Body of pancreas (tissue), 4 donors: Measurements from ENCODE around the gene RECK.

Experiments used
- POLR2A ChIP-seq, 3 donors: fragments of 450-650 bp; IDR thresholded peaks; one replicate each; pipeline ENCODE4 v1.6.1; 2016; ENCODE audit warnings: antibody characterized with exemption in 3 of 3, mild to moderate bottlenecking in 2 of 3
- TF ChIP-seq, protein P1 (sequence below), 7 experiments: fragments of 450-650 bp in 4 of 7; fragments of 200-600 bp in 3 of 7; sonication (generic) in 3 of 7; IDR thresholded peaks; one replicate each; pipeline ENCODE4 v1.5.1; 2016 to 2019; ENCODE audit warnings: antibody characterized with exemption in 7 of 7

DNA sequence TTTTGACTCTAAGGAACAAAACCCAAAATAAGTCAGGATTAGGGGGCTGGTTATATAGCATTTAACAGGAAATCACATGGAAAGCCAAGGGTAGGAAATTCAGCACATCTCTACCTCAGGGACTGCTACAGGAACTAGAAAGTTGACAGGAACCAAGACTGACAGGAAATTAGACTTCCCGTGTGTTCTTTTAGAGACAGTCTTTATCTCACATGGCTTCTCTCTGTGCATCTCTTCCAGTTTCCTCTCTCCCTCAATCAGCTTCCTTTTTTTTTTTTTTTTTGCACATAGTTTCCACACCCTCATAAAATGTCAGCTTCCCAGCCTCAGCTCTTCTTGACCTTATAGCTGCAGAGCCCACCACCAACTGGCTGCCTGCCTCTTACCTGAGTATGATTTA is 4.8 kb downstream of the RECK start:
- TF ChIP-seq POLR2A (IDR thresholded peaks at IDR 0.05): no peak
- TF ChIP-seq, protein P1, sequence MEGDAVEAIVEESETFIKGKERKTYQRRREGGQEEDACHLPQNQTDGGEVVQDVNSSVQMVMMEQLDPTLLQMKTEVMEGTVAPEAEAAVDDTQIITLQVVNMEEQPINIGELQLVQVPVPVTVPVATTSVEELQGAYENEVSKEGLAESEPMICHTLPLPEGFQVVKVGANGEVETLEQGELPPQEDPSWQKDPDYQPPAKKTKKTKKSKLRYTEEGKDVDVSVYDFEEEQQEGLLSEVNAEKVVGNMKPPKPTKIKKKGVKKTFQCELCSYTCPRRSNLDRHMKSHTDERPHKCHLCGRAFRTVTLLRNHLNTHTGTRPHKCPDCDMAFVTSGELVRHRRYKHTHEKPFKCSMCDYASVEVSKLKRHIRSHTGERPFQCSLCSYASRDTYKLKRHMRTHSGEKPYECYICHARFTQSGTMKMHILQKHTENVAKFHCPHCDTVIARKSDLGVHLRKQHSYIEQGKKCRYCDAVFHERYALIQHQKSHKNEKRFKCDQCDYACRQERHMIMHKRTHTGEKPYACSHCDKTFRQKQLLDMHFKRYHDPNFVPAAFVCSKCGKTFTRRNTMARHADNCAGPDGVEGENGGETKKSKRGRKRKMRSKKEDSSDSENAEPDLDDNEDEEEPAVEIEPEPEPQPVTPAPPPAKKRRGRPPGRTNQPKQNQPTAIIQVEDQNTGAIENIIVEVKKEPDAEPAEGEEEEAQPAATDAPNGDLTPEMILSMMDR (IDR thresholded peaks at IDR 0.05): no peak
